GM21528 (cell line): ENCODE results near the gene TRPV6.
A peak's percentile ranks its signal among the peaks of the same experiment; 100 is the strongest.

Source experiments
- ATAC-seq: cut with Tn5 transposase; IDR thresholded peaks from one replicate; pipeline ENCODE4 v1.9.1; 2021; ENCODE audit warnings: mild to moderate bottlenecking, moderate library complexity; ENCODE audit not compliant: unreplicated experiment, low FRiP score

The TRPV6 gene

GRCh38 chr7:142886866-142887265, 1.3 kb upstream of the TRPV6 start:
- ATAC-seq: no peak

GRCh38 chr7:142884286-142884640, 1.3 kb downstream of the TRPV6 start:
- ATAC-seq: no peak

GRCh38 chr7:142883571-142884285, 1.8 kb downstream of the TRPV6 start:
- ATAC-seq: no peak

DNA sequence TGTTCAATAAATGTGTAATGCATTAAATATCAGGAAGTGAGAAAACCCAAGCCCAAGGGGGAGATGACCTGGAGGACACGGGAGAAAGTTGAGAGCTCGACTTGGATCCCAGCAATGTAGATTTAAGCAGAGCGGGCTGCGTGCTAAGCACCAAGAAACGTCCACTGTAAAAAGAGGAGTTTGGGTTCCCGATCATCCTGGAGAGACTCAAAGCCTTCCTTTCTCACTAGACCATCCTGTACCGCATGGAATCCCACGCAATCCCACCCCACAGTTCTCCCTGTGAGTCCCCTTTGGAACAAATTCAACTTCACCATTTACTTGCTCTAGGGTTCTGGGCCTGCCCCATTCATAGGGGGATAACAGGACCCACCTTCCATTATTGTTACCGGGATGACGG, 2.4 kb downstream of the TRPV6 start:
- ATAC-seq: no peak

DNA sequence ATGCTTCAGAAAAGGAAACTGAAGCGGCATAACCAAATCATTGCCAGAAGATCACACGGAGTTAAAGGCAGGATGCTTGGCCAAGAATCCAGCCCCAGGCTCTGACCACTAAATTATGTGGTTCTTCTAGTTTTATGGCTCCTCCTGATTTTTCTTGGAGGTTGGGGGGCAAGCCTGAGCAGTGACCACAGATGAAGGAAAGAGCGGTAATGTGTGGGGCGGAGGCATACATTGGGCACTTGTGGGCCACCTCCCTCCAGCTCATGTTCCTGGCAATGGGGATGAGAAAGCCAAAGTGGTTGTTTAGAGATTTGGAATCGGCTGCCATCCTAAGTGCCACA, 3.2 kb downstream of the TRPV6 start:
- ATAC-seq: no peak

DNA sequence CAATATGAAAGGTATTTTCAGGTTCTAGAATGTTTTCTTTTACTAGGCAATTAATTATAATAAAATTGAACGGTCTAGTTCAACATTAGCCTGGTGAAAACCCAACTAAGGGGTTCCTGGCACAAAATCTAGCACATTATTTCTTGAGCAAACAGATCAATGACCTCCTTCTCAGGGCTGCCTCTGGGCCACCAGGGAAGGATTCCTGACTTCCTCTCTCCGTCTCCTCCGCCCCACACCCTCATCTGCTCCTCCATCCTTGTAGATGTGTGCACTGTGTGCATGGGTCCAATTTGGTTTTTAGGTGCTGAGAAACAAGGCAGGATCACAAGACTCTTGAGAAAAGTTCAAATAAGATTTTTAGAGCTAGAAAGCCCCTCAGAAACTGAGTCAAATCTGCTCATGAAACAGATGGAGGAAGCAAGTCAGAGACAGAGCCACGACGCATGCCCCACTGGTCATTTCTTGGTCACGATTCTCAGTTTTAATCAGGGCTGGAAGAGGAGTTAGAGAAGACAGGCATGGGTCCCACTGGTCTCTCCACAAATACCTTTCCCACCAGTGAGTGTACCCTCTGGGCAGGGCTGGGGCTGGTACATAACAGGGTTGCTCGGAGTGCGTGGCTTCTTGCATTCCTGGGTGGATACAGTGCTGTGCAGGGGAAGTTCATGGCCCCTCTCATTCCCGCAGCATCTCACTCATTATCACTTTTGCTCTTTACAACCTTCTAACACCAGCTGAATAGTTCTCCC, 3.8 kb downstream of the TRPV6 start:
- no peak for ATAC-seq

GRCh38 chr7:142880876-142881505, 4.6 kb downstream of the TRPV6 start:
- ATAC-seq: peak; percentile 63

GRCh38 chr7:142879060-142879459, 6.5 kb downstream of the TRPV6 start:
- no peak for ATAC-seq

GRCh38 chr7:142878315-142878714, 7.2 kb downstream of the TRPV6 start:
- ATAC-seq: no peak

DNA sequence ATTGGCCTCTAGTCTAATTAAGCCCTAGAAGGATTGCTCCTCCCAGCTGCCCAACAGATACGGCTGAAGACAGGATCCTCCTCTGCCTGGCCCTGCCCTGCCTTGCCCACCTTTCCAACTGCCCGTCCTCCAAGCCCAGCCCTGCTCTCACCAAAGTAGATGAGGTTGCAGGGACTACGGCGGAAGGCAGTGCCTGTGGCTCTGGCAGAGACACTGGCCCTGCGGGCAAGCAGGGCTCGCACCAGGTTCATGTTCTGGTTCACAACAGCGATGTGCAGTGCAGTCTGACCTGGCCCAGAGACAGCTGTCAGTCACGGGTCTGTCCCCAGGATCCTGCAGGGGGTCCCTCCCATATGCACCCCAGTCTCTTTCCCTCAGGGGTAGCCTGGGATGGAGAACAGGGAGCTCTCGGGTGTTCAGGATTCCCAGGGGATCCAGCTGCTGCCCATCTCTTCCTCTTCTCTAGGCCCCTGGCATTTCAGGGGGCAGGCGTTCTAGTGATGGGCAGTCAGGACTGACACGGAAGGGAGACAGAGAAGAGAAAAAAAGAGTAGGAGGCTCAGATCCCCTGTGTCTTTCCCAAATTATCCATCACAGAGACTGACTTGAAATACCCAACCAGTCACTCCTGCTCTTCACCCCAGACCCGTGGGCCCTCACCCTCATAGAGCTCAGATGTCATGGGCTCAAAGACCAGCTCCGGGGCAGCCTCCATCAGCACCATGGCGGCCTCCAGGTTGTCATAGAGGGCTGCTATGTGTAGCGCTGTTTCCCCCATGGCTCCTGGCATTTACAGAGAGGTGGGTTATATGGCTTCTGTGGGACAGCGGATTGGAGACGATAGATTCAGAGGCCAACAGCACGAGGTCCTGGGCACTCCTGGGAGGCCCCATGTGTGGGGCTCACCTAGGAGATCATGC, 8.3 kb downstream of the TRPV6 start:
- no peak for ATAC-seq

- no peak for ATAC-seq
Observed at GRCh38 chr7:142876236-142876960, 9.1 kb downstream of the TRPV6 start.

- ATAC-seq: no peak
Observed at GRCh38 chr7:142875456-142875855, 10.1 kb downstream of the TRPV6 start.

DNA sequence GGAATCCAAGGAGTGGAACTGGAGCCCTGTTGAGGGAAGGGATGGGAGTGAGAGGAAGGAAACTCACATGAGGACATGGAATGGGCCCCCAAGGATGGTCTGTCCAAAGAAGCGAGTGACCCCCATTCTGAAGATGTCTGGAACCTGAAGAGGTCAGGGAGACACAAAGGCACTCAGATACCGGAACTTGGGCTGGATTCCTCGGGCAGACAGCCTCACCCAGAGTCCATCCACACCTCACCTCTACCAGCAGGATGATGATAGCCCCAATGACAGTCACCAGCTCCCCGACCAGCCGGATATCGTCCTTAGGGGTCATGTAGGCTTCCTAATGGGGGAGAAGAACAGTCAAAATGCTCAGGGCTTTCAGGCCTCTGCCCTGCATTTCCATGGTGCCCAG, 10.7 kb downstream of the TRPV6 start:
- no peak for ATAC-seq

DNA sequence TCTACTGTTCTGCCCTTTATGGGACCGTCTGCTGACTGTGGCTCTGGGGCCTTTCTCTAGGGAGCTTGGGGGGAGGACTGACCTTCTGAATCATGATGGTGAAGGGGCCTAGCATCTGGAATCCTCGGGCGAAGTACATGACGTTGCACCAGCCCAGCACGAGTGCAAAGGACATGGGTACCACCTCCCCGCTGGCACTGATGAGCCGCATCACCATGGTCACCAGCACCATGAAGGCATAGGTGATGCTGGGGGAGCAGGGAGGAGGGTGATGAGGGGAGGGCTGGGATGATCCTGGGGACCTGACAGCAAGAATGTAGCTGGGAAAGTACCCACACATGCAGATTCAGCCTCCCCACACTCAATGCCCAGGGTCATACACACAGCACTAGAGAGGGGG, 11.1 kb downstream of the TRPV6 start:
- no peak for ATAC-seq

GRCh38 chr7:142873871-142874270, 11.7 kb downstream of the TRPV6 start:
- ATAC-seq: no peak

- ATAC-seq: peak; percentile 66
Observed at GRCh38 chr7:142873281-142873784, 12.2 kb downstream of the TRPV6 start.

GRCh38 chr7:142872106-142872675, 13.4 kb downstream of the TRPV6 start:
- ATAC-seq: no peak

GRCh38 chr7:142871260-142872105, 14.1 kb downstream of the TRPV6 start:
- ATAC-seq: no peak
